HepG2 (cell line): Measurements from ENCODE around the gene P4HB. TPM values are rescaled to one million over a fixed set of nuclear protein-coding genes. Genes with fewer than 3 reads are reported as not detected.

Experiments used
- ATAC-seq: fragments of 200-7000 bp; cut with Tn5 transposase; 3 replicates; pipeline ENCODE4 v1.9.1; 2020; ENCODE audit warnings: mild to moderate bottlenecking, moderate library complexity
- BruUV-seq: library from RNA; stranded (reverse); fragments of 400-500 nt; replicated peaks from 2 replicates; lab custom pipeline; 2021; lab: Mats Ljungman, UMichigan
- CTCF ChIA-PET: fragments of 300-600 bp; formaldehyde crosslinking; extraction: SDS; loops from one replicate; lab custom pipeline; 2021; ENCODE audit warnings: low total read pairs, inconsistent platforms, low intra/inter-chr PET ratio; lab: Yijun Ruan, JAX
- POLR2A ChIA-PET: fragments of 350-600 bp; sonication (Branson Sonifier 250); formaldehyde crosslinking; loops from one replicate; lab custom pipeline; 2020; ENCODE audit warnings: antibody characterized with exemption, inconsistent platforms; lab: Yijun Ruan, JAX
- DNase-seq: peaks from one replicate; pipeline ENCODE4 v3.0.0-alpha.2; 2015; ENCODE audit warnings: low spot score
- FAIRE-seq: peaks from 3 replicates; lab custom pipeline; 2011; peaks lifted over from hg19 to GRCh38; lab: Jason Lieb, UNC
- H2AFZ ChIP-seq: one replicate; pipeline ENCODE4 v1.6.1; 2011; ENCODE audit warnings: low read length, inconsistent platforms
- H3K27ac ChIP-seq: fragments of 300-600 bp; 3 replicates; pipeline ENCODE4 v1.8.0; 2011; ENCODE audit warnings: mixed run types, mild to moderate bottlenecking, mixed read lengths, low read length, inconsistent platforms; ENCODE audit not compliant: insufficient read depth; ENCODE audit errors: extremely low read length
- H3K27me3 ChIP-seq, 2 experiments: fragments of 200-600 bp in 1 of 2; 2 replicates in 1 of 2; 3 replicates in 1 of 2; pipeline versions ENCODE4 v1.6.0 to v1.8.0; 2011; ENCODE audit warnings: low read length in 2 of 2, mild to moderate bottlenecking in 2 of 2, moderate library complexity in 2 of 2, inconsistent platforms in 1 of 2; ENCODE audit not compliant: insufficient read depth in 2 of 2, control insufficient read depth in 1 of 2
- H3K36me3 ChIP-seq, 2 experiments: fragments of 200-600 bp in 1 of 2; replicated peaks in 1 of 2; 2 replicates in 1 of 2; 3 replicates in 1 of 2; pipeline versions ENCODE4 v1.5.1 to v1.8.0; 2011; ENCODE audit warnings: low read length in 2 of 2, inconsistent platforms in 1 of 2; ENCODE audit not compliant: insufficient read depth in 2 of 2, control insufficient read depth in 1 of 2
- H3K4me1 ChIP-seq: 2 replicates; pipeline ENCODE4 v1.5.1; 2012; ENCODE audit warnings: low read length, inconsistent platforms; ENCODE audit not compliant: insufficient read depth
- H3K4me2 ChIP-seq: 2 replicates; pipeline ENCODE4 v1.6.0; 2011; ENCODE audit warnings: low read depth, low read length, inconsistent platforms
- H3K4me3 ChIP-seq, 3 experiments: fragments of 200-600 bp in 1 of 3; sonication (generic), shearing (Covaris generic) in 1 of 3; replicated peaks in 1 of 3; 2 replicates each; pipeline ENCODE4 v1.5.1; 2011 to 2016; ENCODE audit warnings: low read length in 3 of 3, inconsistent platforms in 2 of 3, low read depth in 2 of 3, mild to moderate bottlenecking in 2 of 3, control low read depth in 1 of 3, mixed read lengths in 1 of 3; ENCODE audit not compliant: insufficient read depth in 1 of 3
- H3K79me2 ChIP-seq: one replicate; pipeline ENCODE4 v1.6.1; 2011; ENCODE audit warnings: low read length, inconsistent platforms; ENCODE audit not compliant: insufficient read depth
- H3K9ac ChIP-seq: 2 replicates; pipeline ENCODE4 v1.6.0; 2011; ENCODE audit warnings: mild to moderate bottlenecking, low read depth, low read length, inconsistent platforms; ENCODE audit not compliant: insufficient read depth
- H3K9me3 ChIP-seq: 2 replicates; pipeline ENCODE4 v1.5.1; 2012; ENCODE audit warnings: mild to moderate bottlenecking, low read length
- H4K20me1 ChIP-seq: 2 replicates; pipeline ENCODE4 v1.6.0; 2011; ENCODE audit warnings: inconsistent platforms, mild to moderate bottlenecking, low read length, moderate library complexity; ENCODE audit not compliant: insufficient read depth
- ARID3A ChIP-seq: IDR thresholded peaks from 2 replicates; pipeline ENCODE4 v1.6.1; 2012; ENCODE audit warnings: low read depth, low read length, improper control_type of control experiment
- ATAD3A ChIP-seq: sonication (generic); formaldehyde crosslinking; IDR thresholded peaks from 2 replicates; pipeline ENCODE4 v1.4.0; 2020; ENCODE audit warnings: missing genetic modification reagents
- BATF2 ChIP-seq: sonication (generic); formaldehyde crosslinking; IDR thresholded peaks from 2 replicates; pipeline ENCODE4 v1.8.0; 2022; ENCODE audit warnings: mild to moderate bottlenecking, missing genetic modification reagents, moderate library complexity
- HDAC2 ChIP-seq: sonication (generic); formaldehyde crosslinking; IDR thresholded peaks from 2 replicates; pipeline ENCODE4 v1.4.0; 2020; ENCODE audit warnings: missing genetic modification reagents
- SRF ChIP-seq: IDR thresholded peaks from 2 replicates; pipeline ENCODE4 v1.6.1; 2011; ENCODE audit warnings: mild to moderate bottlenecking, low read depth, low read length, moderate library complexity
- U2AF1 ChIP-seq: fragments of 200-400 bp; formaldehyde crosslinking; optimal IDR thresholded peaks from 2 replicates; pipeline ENCODE3; 2017; ENCODE audit warnings: mild to moderate bottlenecking, low read depth, low read length
- ZBTB37 ChIP-seq: sonication (generic); formaldehyde crosslinking; IDR thresholded peaks from 2 replicates; pipeline ENCODE4 v1.4.0; 2020; ENCODE audit warnings: mild to moderate bottlenecking, missing genetic modification reagents
- ZFP36L2 ChIP-seq: sonication (generic); formaldehyde crosslinking; IDR thresholded peaks from 2 replicates; pipeline ENCODE4 v1.4.0; 2020; ENCODE audit warnings: missing genetic modification reagents
- ZNF343 ChIP-seq: sonication (generic); formaldehyde crosslinking; IDR thresholded peaks from 2 replicates; pipeline ENCODE4 v1.4.0; 2020; ENCODE audit warnings: mild to moderate bottlenecking, missing genetic modification reagents
- ZNF441 ChIP-seq: sonication (generic); formaldehyde crosslinking; IDR thresholded peaks from 2 replicates; pipeline ENCODE4 v1.7.0; 2021; ENCODE audit warnings: missing genetic modification reagents, borderline replicate concordance
- ZNF512 ChIP-seq: sonication (generic); formaldehyde crosslinking; IDR thresholded peaks from 2 replicates; pipeline ENCODE4 v1.4.0; 2020; ENCODE audit warnings: mild to moderate bottlenecking, missing genetic modification reagents
- ZNF816 ChIP-seq: sonication (generic); formaldehyde crosslinking; IDR thresholded peaks from 2 replicates; pipeline ENCODE4 v1.8.0; 2022; ENCODE audit warnings: missing genetic modification reagents, mild to moderate bottlenecking, borderline replicate concordance
- ZUFSP ChIP-seq: sonication (generic); formaldehyde crosslinking; IDR thresholded peaks from 2 replicates; pipeline ENCODE4 v1.9.0; 2021; ENCODE audit warnings: missing genetic modification reagents, mild to moderate bottlenecking, borderline replicate concordance
- WGBS: methylation state at CpG from one replicate; pipeline ENCODE4 v1.1.6; 2017; ENCODE audit warnings: low lambda C conversion rate; 5-methylcytosine and 5-hydroxymethylcytosine counted together
- in situ Hi-C: cut with HindIII; loops from 2 replicates; pipeline ENCODE4 v1.10.0; 2017; ENCODE audit warnings: low pct_unique_long_range_greater_than_20kb; ENCODE audit not compliant: extremely low pct_ligation_motif_present
- intact Hi-C: fragments of 100-400 bp; cut with micrococcal nuclease; formaldehyde crosslinking; loops from one replicate; pipeline ENCODE4 v1.10.0; 2022; ENCODE audit not compliant: unreplicated experiment
- polyA plus RNA-seq, 8 experiments: library from polyadenylated mRNA; depleted of rRNA in 3 of 8; stranded (reverse) in 7 of 8; unstranded in 1 of 8; fragments of >200 nt; fragmentation: Illumina TruSeq in 4 of 8; extraction: Trizol in 4 of 8; gene quantifications; 2 replicates each; pipeline versions ENCODE4 v1.2.1 to v1.2.3, GENCODE V29; 2011 to 2016; ENCODE audit warnings: low read depth in 4 of 8, missing spikeins in 1 of 8, mixed read lengths in 1 of 8; ENCODE audit not compliant: insufficient read depth in 1 of 8
- total RNA-seq, 5 experiments: library from RNA; depleted of rRNA; stranded (reverse); fragments of >200 nt; fragmentation: Illumina TruSeq; extraction: Trizol; gene quantifications; 2 replicates each; pipeline ENCODE4 v1.2.3, GENCODE V29; 2016; ENCODE audit warnings: low read depth in 1 of 5

The P4HB gene
- total and polyA plus RNA-seq, 2 of the 13 experiments (the other 11 are each of a cell fraction or from before 2014, with no cell fraction given), result 185 to 782 TPM

GRCh38 chr17:81860756-81861568, 627 bp upstream of the P4HB start:
- BruUV-seq, result TSS peak; percentile 71
- TF ChIP-seq ZBTB37 (CRISPR knock-in tag), result no peak
- TF ChIP-seq ARID3A, result no peak
- TF ChIP-seq ZNF816, result no peak; the same call in 1 of the 2 replicates
- TF ChIP-seq ZNF441 (CRISPR knock-in tag), result peak; percentile 33; the same call in 1 of the 2 replicates
- TF ChIP-seq ZFP36L2, result no peak
- TF ChIP-seq ZNF343 (CRISPR knock-in tag), result peak; percentile 38; the same call in 1 of the 2 replicates
- TF ChIP-seq ATAD3A, result no peak
- no peak for TF ChIP-seq ZUFSP
- peak; percentile 86 for TF ChIP-seq HDAC2 (CRISPR knock-in tag)
- TF ChIP-seq ZNF512 (CRISPR knock-in tag), result no peak
- TF ChIP-seq BATF2 (CRISPR knock-in tag), result peak; percentile 93
- 0 out of 2 replicates have a peak, but pooled peaks have one; percentile 13 for TF ChIP-seq SRF
- peak; percentile 51 for TF ChIP-seq U2AF1

More at GRCh38 chr17:81860756-81861568, 627 bp upstream of the P4HB start:
- H3K9ac ChIP-seq, result peak overlapping the region; percentile 97
- DNase-seq (peak; percentile 100), FAIRE-seq (peak; percentile 99), ATAC-seq (peak; percentile 89)
- H3K4me3 ChIP-seq, result peak overlapping the region; percentile 83 to 91 (median 86)
- in situ Hi-C loops, result no loop called here
- ChIA-PET POLR2A (interaction anchor here (0.5 to 3.7 kb wide), 44 partner anchors 9 to 276 kb away, joined by 3 to 40 read pairs (median 5); partner anchors contain the start of genes ARHGDIA, ARL16, CENPX and DCXR), CTCF (interaction anchor here (1.2 kb wide), 1 partner anchor 128 kb away, joined by 3 read pairs; no protein-coding TSS in a partner anchor)
- peaks cover 44% of the 10 kb centered on the region for H4K20me1 ChIP-seq
- no peak overlapping the region for H2AFZ ChIP-seq
- H3K27ac ChIP-seq, result peak overlapping the region; percentile 94
- H3K27me3 ChIP-seq, result no peaks in the 10 kb centered on the region; a peak in 1 of 5 replicates
- H3K4me2 ChIP-seq, result peak overlapping the region; percentile 78
- H3K9me3 ChIP-seq, result no peaks in the 10 kb centered on the region
- 1% methylated on average over 59 of the region's 74 CpGs for WGBS
- H3K36me3 ChIP-seq, result peaks cover 18 to 47% of the 10 kb centered on the region in 2 experiments
- intact Hi-C loops, result loop anchor here (5.0 kb wide), 1 partner anchor 39 kb away; no protein-coding TSS in a partner anchor
- peaks cover 74% of the 10 kb centered on the region for H3K79me2 ChIP-seq
- H3K4me1 ChIP-seq, result peaks cover 77% of the 10 kb centered on the region
